ENCODE results near the gene ARHGAP21.

- TF ChIP-seq, protein P1, sequence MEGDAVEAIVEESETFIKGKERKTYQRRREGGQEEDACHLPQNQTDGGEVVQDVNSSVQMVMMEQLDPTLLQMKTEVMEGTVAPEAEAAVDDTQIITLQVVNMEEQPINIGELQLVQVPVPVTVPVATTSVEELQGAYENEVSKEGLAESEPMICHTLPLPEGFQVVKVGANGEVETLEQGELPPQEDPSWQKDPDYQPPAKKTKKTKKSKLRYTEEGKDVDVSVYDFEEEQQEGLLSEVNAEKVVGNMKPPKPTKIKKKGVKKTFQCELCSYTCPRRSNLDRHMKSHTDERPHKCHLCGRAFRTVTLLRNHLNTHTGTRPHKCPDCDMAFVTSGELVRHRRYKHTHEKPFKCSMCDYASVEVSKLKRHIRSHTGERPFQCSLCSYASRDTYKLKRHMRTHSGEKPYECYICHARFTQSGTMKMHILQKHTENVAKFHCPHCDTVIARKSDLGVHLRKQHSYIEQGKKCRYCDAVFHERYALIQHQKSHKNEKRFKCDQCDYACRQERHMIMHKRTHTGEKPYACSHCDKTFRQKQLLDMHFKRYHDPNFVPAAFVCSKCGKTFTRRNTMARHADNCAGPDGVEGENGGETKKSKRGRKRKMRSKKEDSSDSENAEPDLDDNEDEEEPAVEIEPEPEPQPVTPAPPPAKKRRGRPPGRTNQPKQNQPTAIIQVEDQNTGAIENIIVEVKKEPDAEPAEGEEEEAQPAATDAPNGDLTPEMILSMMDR (conservative IDR thresholded peaks at IDR 0.05 in 1 of 2, IDR thresholded peaks at IDR 0.05 in 1 of 2; ENCODE audit: extremely low read depth in 1 of 2, insufficient read depth in 1 of 2, low read depth in 1 of 2, low read length in 2 of 2), result no peak
- no peak for TF ChIP-seq EZH2 (IDR thresholded peaks at IDR 0.05; ENCODE audit: borderline replicate concordance, low read length)
Measured at GRCh38 chr10:24762966-24763623, 39.4 kb upstream of the ARHGAP21 start.

All from mammary epithelial cell (primary cell).